GM23248 (cell line): ENCODE results near the gene MPHOSPH6. TPM values are rescaled to one million over a fixed set of nuclear protein-coding genes. Genes with fewer than 3 reads are reported as not detected.
"Not testable (repeated sequence)": the region's sequence is repeated elsewhere in the genome, so short reads cannot be mapped to it uniquely, and the experiment has no call there.

Source experiments
- DNase-seq: peaks from one replicate; pipeline ENCODE4 v3.0.0-alpha.2; 2015
- H2AFZ ChIP-seq: fragments of 200-600 bp; sonication (generic); 2 replicates; pipeline ENCODE4 v1.6.1; 2016; ENCODE audit warnings: antibody characterized with exemption
- H3F3A ChIP-seq: fragments of 200-600 bp; sonication (generic); 2 replicates; pipeline ENCODE4 v1.6.1; 2016; ENCODE audit warnings: mild to moderate bottlenecking, antibody characterized with exemption, mixed run types; ENCODE audit not compliant: insufficient read depth
- H3K27ac ChIP-seq: fragments of 200-600 bp; sonication (generic); 2 replicates; pipeline ENCODE4 v1.5.1; 2016; ENCODE audit warnings: mild to moderate bottlenecking
- H3K27me3 ChIP-seq: fragments of 200-600 bp; sonication (generic); replicated peaks from 2 replicates; pipeline ENCODE4 v1.6.1; 2016; ENCODE audit warnings: mild to moderate bottlenecking; ENCODE audit not compliant: insufficient read depth
- H3K36me3 ChIP-seq: fragments of 200-600 bp; sonication (generic); 2 replicates; pipeline ENCODE4 v1.6.1; 2016; ENCODE audit warnings: low read depth, mild to moderate bottlenecking
- H3K4me1 ChIP-seq: fragments of 200-600 bp; sonication (generic); 2 replicates; pipeline ENCODE4 v1.6.1; 2016; ENCODE audit warnings: mild to moderate bottlenecking; ENCODE audit not compliant: insufficient read depth
- H3K4me2 ChIP-seq: fragments of 200-600 bp; sonication (generic); one replicate; pipeline ENCODE4 v1.6.1; 2016; ENCODE audit warnings: mild to moderate bottlenecking; ENCODE audit not compliant: unreplicated experiment
- H3K4me3 ChIP-seq: fragments of 200-600 bp; sonication (generic); 2 replicates; pipeline ENCODE4 v1.5.1; 2016; ENCODE audit warnings: mild to moderate bottlenecking
- H3K79me2 ChIP-seq: fragments of 200-600 bp; sonication (generic); 2 replicates; pipeline ENCODE4 v1.6.1; 2016; ENCODE audit warnings: mild to moderate bottlenecking; ENCODE audit not compliant: insufficient read depth
- H3K9ac ChIP-seq: fragments of 200-600 bp; sonication (generic); 2 replicates; pipeline ENCODE4 v1.6.1; 2016; ENCODE audit warnings: mild to moderate bottlenecking
- H3K9me2 ChIP-seq: fragments of 200-600 bp; sonication (generic); 2 replicates; pipeline ENCODE4 v1.6.1; 2016; ENCODE audit warnings: mixed run types, mild to moderate bottlenecking, moderate library complexity; ENCODE audit not compliant: insufficient read depth
- H3K9me3 ChIP-seq: fragments of 200-600 bp; sonication (generic); one replicate; pipeline ENCODE4 v1.6.1; 2017; ENCODE audit warnings: low read depth
- H4K20me1 ChIP-seq: fragments of 200-600 bp; sonication (generic); 2 replicates; pipeline ENCODE4 v1.6.0; 2016; ENCODE audit not compliant: insufficient read depth
- EZH2 ChIP-seq: fragments of 200-600 bp; sonication (generic); IDR thresholded peaks from 2 replicates; pipeline ENCODE4 v1.6.1; 2018; ENCODE audit warnings: antibody characterized with exemption, mild to moderate bottlenecking; ENCODE audit not compliant: insufficient read depth, poor library complexity, severe bottlenecking
- EZH2phosphoT487 ChIP-seq: fragments of 200-600 bp; sonication (generic); IDR thresholded peaks from 2 replicates; pipeline ENCODE4 v1.6.1; 2018; ENCODE audit warnings: antibody characterized with exemption, moderate library complexity, mild to moderate bottlenecking, low read depth; ENCODE audit not compliant: insufficient read depth
- WGBS, 2 experiments: methylation state at CpG; one replicate each; pipeline ENCODE4 v1.1.6; 2015 to 2017; ENCODE audit warnings: low lambda C conversion rate in 2 of 2, low coverage in 1 of 2; ENCODE audit errors: missing lambda C conversion rate in 2 of 2; 5-methylcytosine and 5-hydroxymethylcytosine counted together
- in situ Hi-C: fragments of 300-500 bp; cut with MboI; formaldehyde crosslinking; loops from 2 replicates; pipeline ENCODE4 v1.15.0; 2020
- polyA plus RNA-seq: library from polyadenylated mRNA; unstranded; fragments of >200 nt; fragmentation: Nextera tagmentation; extraction: Ambion mirVana; gene quantifications from 2 replicates; pipeline ENCODE4 v1.2.1, GENCODE V29; 2016
- total RNA-seq: library from RNA; depleted of rRNA; stranded (reverse); fragments of >200 nt; shearing (Covaris generic); gene quantifications from 2 replicates; pipeline ENCODE4 v1.2.3, GENCODE V29; 2014

The MPHOSPH6 gene
- total and polyA plus RNA-seq, 2 experiments from 2014 or later = 33.5 to 34.9 TPM

DNA sequence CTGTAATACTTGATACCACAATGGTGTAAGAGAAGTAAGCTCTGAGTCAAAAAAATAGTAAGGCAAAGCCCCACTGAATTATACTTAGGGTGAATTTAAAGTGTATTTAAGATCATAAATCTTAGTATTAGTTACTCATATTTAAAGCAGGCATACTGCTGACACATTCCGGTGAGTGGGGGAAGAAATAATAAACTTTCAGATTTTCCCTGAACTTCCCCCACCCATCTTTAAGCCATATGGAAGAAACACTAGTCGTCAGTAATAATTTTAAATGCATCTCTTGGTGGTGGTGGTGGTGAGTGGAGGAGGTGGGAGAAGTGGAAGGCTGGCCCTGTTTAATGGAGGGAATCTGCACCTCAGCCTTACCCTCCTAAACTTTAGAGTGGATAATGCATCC lies 20.5 kb downstream of the MPHOSPH6 start:
- Histone ChIP-seq H3K36me3 (peaks cover 15% of the 10 kb centered on the region; the same call in 1 of the 2 replicates), H3F3A (no peaks in the 10 kb centered on the region), H3K27ac (no peak overlapping the region), H3K9me2 (no peaks in the 10 kb centered on the region), H3K9me3 (no peaks in the 10 kb centered on the region), H3K27me3 (no peaks in the 10 kb centered on the region), H3K4me1 (no peaks in the 10 kb centered on the region), H2AFZ (no peak overlapping the region), H3K9ac (no peak overlapping the region), H4K20me1 (no peaks in the 10 kb centered on the region), H3K4me3 (no peak overlapping the region), H3K4me2 (no peak overlapping the region), H3K79me2 (peaks cover 22% of the 10 kb centered on the region)
- 53 to 63% methylated on average over 2 of the region's 2 CpGs for WGBS, 2 experiments
- TF ChIP-seq EZH2 (no peak), EZH2phosphoT487 (no peak)
- no peak for DNase-seq
- in situ Hi-C loops = no loop called here

DNA sequence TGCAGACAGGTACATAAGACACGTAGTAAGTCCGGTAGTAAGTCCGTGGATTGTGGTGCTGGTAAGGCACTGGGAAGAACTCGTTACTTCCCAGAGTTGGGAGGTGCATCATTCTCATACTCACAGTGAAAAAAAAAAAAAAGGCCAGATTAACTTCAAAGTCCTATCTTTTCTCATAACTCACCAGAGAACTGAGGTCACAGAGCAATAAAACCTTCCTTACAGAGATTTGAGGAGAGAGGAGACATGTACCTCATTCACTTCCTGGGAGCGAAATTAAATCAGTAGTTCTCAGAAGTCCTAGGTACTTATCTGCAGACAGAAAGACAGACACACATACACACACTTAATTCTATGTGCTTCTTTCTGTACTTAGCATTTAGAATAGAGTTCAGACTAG lies 22.5 kb downstream of the MPHOSPH6 start:
- H3F3A ChIP-seq = no peaks in the 10 kb centered on the region
- H4K20me1 ChIP-seq = no peaks in the 10 kb centered on the region
- no peak overlapping the region for H3K4me2 ChIP-seq
- TF ChIP-seq EZH2 = no peak
- H3K79me2 ChIP-seq = peaks cover 4% of the 10 kb centered on the region; the same call in 1 of the 2 replicates
- H3K9me3 ChIP-seq = no peaks in the 10 kb centered on the region
- no peaks in the 10 kb centered on the region for H3K4me1 ChIP-seq
- H3K36me3 ChIP-seq = peaks cover 15% of the 10 kb centered on the region; the same call in 1 of the 2 replicates
- H3K9ac ChIP-seq = no peak overlapping the region
- no peak overlapping the region for H3K4me3 ChIP-seq
- no peak for DNase-seq
- in situ Hi-C loops = no loop called here
- 82 to 83% methylated on average over 5 of the region's 5 CpGs for WGBS, 2 experiments
- H3K9me2 ChIP-seq = no peaks in the 10 kb centered on the region
- no peaks in the 10 kb centered on the region for H3K27me3 ChIP-seq
- H2AFZ ChIP-seq = no peak overlapping the region
- no peak overlapping the region for H3K27ac ChIP-seq

DNA sequence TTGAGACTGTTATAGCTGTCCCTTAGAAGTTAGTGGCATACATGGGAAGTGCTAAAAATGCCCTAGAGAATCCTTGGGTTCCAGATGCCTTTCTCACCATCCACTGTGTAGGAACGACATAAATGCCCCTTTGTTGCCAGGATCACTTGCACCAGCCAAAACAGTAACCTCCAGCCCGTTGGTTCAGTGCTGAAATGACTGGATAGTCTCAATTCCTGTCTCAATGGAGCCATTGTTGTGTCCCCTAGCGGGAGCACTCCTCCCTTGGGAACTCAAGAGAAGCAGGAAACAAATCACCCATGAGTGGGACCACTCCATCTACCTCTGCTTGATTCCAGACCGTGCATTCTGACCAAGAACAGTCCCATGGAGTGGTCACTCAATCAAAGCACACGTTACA lies 23.1 kb downstream of the MPHOSPH6 start:
- no peaks in the 10 kb centered on the region for H3K9me3 ChIP-seq
- H3F3A ChIP-seq = no peaks in the 10 kb centered on the region
- in situ Hi-C loops = no loop called here
- no peaks in the 10 kb centered on the region for H3K4me1 ChIP-seq
- WGBS, 2 experiments = 84 to 86% methylated on average over 5 of the region's 5 CpGs
- no peaks in the 10 kb centered on the region for H4K20me1 ChIP-seq
- no peak overlapping the region for H2AFZ ChIP-seq
- no peak for DNase-seq
- no peaks in the 10 kb centered on the region for H3K9me2 ChIP-seq
- peaks cover 15% of the 10 kb centered on the region; the same call in 1 of the 2 replicates for H3K36me3 ChIP-seq
- no peak overlapping the region for H3K4me2 ChIP-seq
- H3K27me3 ChIP-seq = no peaks in the 10 kb centered on the region
- no peaks in the 10 kb centered on the region for H3K79me2 ChIP-seq
- TF ChIP-seq EZH2phosphoT487 (no peak), EZH2 (no peak)
- no peak overlapping the region for H3K4me3 ChIP-seq
- no peak overlapping the region for H3K9ac ChIP-seq
- no peak overlapping the region for H3K27ac ChIP-seq

DNA sequence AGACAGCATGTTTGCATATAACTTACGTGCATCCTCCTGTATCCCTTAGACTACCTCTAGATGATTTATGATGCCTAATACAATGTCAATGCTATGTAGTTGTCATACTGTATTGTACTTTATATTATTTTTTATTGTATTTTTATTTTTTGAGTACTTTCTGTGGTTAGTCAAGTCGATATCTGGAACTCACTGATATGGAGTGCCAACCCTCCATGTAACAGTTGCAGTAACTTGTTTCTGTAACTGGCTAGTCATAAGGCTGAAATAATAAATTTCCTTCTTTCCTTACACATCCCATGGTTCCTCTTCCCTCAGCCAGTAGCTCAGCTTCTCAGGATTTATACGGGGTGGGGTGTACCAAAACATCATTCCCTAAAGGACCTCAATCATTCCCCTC lies 23.5 kb downstream of the MPHOSPH6 start:
- no peak overlapping the region for H3K27ac ChIP-seq
- H3K36me3 ChIP-seq = peaks cover 15% of the 10 kb centered on the region; the same call in 1 of the 2 replicates
- TF ChIP-seq EZH2 (no peak), EZH2phosphoT487 (no peak)
- no peak overlapping the region for H2AFZ ChIP-seq
- H3K9me3 ChIP-seq = no peaks in the 10 kb centered on the region
- no peaks in the 10 kb centered on the region for H3K4me1 ChIP-seq
- no peak overlapping the region for H3K4me2 ChIP-seq
- H3K4me3 ChIP-seq = no peak overlapping the region
- in situ Hi-C loops = no loop called here
- H3K27me3 ChIP-seq = no peaks in the 10 kb centered on the region
- H3K9me2 ChIP-seq = no peaks in the 10 kb centered on the region
- WGBS, 2 experiments = 86 to 91% methylated on average over 3 of the region's 3 CpGs
- no peak for DNase-seq
- H3K9ac ChIP-seq = no peak overlapping the region
- no peaks in the 10 kb centered on the region for H3F3A ChIP-seq
- no peaks in the 10 kb centered on the region for H3K79me2 ChIP-seq
- no peaks in the 10 kb centered on the region for H4K20me1 ChIP-seq

DNA sequence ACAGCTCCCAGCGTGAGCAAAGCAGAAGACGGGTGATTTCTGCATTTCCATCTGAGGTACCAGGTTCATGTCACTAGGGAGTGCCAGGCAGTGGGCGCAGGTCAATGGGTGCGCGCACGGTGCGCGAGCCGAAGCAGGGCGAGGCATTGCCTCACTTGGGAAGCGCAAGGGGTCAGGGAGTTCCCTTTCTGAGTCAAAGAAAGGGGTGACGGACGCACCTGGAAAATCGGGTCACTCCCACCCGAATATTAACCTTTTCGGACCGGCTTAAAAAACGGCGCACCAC lies 30.8 kb downstream of the MPHOSPH6 start:
- H3K4me2 ChIP-seq, H3K27me3 ChIP-seq, in situ Hi-C loops, H3K4me1 ChIP-seq, H3K79me2 ChIP-seq, H3K36me3 ChIP-seq, H2AFZ ChIP-seq, H3K9me2 ChIP-seq, H3K9me3 ChIP-seq, H4K20me1 ChIP-seq, H3F3A ChIP-seq, H3K27ac ChIP-seq, H3K9ac ChIP-seq, H3K4me3 ChIP-seq, DNase-seq: not testable (repeated sequence)
- 85 to 88% methylated on average over 17 to 19 of the region's 19 CpGs for WGBS, 2 experiments
